ENCODE data around the gene HSPB8.

HSPB8 gene

DNA sequence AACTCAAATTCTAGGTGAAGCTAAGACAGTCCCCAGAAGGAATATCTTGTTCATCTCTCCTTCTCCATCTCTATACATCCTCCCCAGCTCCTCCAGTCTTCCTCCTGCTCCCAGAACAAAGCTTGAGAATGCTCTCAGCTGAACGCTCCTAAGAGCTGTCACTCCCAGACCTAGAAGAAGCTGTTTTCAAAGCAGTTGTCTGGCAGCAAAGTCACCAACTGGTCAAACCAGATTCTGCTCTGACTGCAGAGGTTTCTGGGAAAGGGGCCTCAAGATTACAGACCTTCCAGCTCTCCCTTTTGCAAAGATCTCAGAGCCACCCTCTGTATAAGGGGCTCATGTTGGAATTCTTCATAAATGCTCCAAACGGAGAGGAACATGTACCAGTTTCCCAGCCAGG lies 9.6 kb upstream of the HSPB8 start:
- DNase-seq (ENCODE audit: low read depth in 2 of 2) = no peak

DNA sequence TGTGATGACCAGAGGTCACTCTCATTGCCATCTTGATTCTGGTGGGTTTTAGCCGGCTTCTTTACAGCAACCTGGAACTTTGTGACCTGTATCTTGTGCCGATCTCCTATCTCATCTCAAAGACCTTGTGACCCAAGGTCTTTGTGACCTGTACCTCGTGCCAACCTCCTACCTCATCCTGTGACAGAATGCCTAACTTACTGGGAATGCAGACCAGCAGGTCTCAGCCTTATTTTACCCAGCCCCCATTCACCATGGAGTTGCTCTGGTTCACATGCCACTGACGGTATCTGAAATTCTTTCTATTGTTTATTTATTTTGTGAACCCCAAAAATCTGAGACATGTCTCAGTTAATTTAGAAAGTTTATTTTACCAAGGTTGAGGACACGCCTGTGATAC lies 7.4 kb upstream of the HSPB8 start:
- DNase-seq (ENCODE audit: low read depth in 2 of 2) = no peak

DNA sequence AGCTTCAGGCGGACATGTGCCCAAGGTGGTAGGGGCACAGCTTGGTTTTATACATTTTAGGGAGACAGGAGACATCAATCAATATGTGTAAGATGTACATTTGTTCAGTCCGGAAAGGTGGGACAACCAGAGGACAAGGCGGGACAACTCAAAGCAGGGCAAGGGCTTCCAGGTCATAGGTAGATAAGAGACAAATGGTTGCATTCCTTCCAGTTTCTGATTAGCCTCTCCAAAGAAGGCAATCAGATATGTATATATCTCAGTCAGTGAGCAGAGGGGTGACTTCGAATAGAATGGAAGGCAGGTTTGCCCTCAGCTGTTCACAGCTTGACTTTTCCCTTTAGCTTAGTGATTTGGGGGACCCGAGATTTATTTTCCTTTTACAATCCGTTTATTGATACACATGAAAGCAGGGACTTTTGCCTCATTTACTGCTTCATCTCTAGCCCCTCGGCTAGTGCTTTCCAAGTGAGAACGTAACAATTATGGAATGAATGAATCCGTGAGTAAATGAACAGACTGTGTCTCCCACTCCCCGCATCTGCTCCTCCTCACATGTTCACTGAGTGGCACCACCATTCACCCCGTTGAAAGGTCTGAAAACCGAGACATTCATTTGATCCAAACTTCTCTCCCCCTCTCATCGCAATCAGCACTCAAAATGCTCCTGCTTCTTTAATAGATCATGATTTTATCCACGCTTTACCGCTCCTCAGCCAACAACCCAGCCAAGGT lies 6.9 kb upstream of the HSPB8 start:
- DNase-seq (ENCODE audit: low read depth in 2 of 2) = no peak

DNA sequence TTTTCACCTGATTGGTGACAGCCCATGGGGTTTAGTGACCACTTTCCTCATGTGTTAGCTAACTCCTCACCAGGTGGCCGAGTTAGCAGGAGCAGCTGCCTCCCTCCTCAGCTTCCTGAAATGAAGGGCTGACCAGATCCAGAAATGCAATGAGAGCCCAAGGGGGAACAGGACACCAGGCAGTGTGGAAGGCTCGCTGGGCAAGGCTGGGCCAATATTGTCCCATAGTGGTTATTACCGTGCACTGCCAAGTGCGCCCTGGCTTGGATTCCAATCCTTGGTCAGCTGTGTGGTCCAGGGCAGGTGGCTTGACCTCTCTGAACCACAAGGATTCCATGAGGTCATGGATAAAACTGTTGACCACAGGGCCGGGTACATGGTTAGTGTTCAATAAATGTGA lies 3.6 kb upstream of the HSPB8 start:
- DNase-seq (ENCODE audit: low read depth in 2 of 2) = no peak

DNA sequence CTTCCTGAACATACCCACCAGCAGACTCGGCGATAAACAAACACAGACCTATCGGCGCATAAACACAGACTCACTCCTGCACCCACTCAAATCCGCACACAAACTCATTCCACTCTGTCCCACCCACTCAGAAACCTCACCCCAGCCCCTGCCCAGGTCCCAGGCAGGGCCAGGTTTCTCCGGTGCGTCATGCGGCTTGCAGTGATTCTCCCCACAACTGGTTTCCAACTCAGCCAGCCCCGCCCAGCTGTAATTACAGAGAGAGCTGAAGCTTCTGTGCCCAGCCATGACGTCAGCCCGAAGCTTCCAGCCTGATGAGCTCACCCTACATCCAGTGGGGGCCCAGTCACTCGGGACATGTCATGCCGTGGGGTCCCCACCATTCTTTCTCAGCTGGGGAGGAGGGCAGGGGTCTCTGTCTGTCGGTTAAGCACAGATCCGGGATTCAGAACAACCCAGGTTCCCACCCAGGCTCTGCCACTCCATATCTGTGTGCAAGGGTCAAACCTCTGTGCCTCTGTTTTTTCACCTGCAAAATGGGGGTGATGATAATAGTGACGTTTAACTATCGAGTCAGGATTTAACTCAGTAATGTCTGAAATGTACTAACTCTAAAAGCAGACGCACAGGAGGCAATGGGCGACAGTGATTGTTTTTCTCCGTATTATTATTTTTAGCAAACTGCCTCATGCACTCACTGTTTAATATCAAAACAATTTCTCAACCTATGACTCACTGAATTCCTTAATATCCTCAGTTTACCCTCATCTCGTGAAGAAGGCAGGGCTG lies 2.3 kb upstream of the HSPB8 start:
- peak; percentile 60 to 67 for DNase-seq (ENCODE audit: low read depth in 2 of 2)

DNA sequence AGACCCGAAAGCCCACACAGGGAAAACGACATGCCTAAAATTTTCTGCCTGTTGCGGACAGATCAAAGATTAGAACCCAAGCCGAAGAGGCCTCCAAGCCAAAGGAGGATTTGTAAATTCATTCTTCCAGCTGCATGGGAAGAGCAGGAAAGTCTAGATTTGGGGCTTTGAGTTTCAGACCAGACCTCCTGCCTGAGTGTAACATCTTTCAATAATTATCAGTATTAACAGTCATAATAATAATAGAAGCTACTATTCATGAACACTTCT lies 1.7 kb upstream of the HSPB8 start:
- DNase-seq (ENCODE audit: low read depth in 2 of 2) = no peak

DNA sequence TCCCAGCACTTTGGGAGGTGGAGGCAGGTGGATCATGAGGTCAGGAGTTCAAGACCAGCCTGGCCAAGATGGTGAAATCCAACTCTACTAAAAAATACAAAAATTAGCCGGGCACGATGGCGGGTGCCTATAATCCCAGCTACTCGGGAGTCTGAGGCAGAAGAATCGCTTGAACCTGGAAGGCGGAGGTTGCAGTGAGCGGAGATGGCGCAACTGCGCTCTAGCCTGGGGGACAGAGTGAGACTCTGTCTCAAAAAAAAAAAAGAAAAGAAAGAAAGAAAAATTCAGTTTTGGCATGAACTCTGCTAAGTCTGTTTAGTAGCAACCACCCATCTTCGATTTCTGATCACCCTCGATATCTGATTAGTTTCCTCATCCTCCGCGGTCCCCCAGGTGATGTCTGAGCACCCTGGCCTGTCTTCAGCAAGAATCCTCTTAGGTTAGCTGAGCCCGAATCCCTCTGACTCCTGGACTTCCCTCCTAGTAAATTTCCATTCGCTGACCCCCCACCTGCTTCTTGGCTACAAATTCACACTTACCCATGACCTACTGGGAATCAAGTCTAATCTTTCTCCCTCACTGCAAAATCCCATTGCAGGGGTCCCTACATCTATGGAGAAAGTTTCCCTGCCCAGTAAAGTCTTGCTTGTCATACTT lies 879 bp upstream of the HSPB8 start:
- no peak for DNase-seq (ENCODE audit: low read depth in 2 of 2)

DNA sequence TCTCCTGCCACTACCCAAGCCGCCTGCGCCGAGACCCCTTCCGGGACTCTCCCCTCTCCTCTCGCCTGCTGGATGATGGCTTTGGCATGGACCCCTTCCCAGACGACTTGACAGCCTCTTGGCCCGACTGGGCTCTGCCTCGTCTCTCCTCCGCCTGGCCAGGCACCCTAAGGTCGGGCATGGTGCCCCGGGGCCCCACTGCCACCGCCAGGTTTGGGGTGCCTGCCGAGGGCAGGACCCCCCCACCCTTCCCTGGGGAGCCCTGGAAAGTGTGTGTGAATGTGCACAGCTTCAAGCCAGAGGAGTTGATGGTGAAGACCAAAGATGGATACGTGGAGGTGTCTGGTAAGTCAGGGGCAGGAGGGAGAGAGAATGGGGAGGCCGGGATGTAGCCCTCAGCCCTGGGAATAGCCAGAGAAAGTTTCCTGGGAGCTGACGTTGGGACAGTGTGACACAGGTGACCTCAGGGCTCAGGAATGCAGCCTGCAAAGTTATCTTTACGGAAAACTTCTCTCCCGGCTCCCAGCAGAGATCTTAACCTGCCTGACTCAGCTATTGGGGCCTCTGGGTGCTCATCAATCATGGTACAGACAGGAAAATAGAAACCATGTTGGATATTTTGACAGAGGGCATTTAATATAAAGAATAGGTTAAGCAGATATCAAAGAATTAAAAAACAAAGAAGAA lies 747 bp downstream of the HSPB8 start:
- peak; percentile 36 to 40 for DNase-seq (ENCODE audit: low read depth in 2 of 2)

DNA sequence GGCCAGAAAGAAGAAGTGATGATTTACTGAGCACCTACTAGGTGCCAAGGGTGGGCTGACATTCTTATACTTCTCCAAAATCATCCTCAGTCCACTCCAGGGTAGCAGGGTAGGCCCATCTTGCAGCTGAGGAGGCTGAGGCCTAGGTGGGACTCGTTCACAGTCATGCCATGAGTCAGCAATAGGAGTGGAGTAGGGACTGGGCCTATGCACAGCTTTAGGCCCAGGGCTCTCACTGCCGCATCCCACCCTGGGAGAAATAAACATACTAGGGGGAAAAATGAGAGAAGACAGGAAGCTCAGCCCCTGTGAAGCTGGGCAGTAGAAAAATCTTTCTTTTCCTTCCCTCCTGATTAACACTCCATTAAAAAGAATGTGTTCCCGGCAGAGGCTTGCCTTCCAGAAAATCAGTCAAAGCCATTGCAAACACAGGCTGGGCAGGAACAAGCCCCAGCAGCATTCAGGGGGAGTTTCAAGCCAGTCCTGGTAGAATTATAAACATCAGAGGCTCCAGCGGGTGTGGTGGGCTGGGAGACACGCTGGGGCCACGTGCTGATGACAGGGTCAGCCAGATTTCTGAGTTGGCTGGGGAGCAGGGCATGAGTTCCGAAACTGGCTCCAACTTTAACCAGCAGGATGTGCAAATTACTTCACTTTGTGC lies 1.8 kb downstream of the HSPB8 start:
- peak; percentile 14 to 19 for DNase-seq (ENCODE audit: low read depth in 2 of 2)

DNA sequence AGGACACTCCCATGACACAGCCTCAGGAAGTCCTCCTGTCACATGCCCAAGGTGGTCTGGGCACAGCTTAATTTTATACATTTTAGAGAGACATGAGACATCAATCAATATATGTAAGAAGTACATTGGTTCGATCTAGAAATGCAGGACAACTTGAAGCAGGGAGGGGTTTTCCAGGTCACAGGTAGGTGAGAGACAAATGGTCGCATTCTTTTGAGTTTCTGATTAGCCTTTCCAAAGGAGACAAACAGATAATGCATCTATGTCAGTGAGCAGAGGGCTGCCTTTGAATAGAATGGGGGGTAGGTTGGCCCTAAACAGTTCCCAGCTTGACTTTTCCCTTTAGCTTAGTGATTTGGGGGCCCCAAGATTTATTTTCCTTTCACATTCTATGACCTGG lies 2.5 kb downstream of the HSPB8 start:
- no peak for DNase-seq (ENCODE audit: low read depth in 2 of 2)

DNA sequence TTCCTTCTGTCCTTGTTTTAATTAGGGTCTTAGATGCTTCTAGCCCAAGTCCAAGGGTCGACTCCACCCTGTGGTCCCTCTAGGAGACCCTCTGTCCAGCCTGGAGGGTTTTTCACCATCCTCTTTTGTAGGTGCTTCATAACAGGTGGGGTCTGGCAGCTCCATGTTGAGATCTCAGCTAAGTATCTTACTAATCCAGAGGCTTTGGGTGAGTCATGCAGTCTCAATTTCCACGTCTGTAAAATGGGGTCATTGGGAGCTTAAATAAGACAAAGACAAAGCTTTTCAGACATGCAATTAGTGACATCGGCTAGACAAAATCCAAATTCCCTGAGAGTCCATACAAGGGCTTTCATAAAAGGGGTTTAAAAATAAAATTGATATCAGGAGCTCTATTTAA lies 3.2 kb downstream of the HSPB8 start:
- no peak for DNase-seq (ENCODE audit: low read depth in 2 of 2)

DNA sequence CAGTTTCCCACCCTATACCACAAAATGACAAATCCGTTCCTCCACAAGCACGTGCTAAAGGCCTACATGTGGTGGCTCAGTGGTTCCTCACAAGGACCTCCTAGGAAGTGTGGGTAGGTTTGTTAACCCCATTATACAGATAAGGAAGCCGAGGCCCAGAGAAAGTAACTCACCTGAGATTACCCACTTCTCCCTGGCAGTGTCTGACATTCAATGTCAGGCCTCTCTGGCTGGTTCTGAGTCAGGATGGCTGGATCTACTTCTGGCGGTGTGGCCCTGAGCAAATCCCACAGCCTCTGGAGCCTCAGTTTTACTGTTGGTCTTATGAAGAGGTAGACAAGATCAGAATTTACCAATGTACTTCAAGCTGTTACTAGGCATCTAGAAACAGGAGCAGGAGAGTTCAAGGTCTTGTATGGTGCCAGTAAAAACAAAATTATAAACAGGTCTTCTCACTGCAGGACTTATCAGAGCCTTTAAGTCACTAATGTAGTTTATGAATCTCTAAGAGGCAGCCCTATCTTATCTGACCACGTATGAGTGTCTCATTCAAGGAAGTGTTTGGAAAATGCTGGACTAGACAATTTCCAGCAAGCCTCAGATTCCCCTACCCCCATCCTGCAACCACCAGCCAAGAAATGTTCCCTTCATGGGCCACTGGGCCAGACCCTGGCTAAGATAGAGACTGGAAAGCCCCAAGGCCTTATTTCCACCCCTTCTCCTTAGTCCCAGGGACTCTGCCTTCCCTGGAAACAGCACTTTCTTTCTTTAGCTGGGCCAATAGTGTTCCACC lies 4.2 kb downstream of the HSPB8 start:
- no peak for DNase-seq (ENCODE audit: low read depth in 2 of 2)

DNA sequence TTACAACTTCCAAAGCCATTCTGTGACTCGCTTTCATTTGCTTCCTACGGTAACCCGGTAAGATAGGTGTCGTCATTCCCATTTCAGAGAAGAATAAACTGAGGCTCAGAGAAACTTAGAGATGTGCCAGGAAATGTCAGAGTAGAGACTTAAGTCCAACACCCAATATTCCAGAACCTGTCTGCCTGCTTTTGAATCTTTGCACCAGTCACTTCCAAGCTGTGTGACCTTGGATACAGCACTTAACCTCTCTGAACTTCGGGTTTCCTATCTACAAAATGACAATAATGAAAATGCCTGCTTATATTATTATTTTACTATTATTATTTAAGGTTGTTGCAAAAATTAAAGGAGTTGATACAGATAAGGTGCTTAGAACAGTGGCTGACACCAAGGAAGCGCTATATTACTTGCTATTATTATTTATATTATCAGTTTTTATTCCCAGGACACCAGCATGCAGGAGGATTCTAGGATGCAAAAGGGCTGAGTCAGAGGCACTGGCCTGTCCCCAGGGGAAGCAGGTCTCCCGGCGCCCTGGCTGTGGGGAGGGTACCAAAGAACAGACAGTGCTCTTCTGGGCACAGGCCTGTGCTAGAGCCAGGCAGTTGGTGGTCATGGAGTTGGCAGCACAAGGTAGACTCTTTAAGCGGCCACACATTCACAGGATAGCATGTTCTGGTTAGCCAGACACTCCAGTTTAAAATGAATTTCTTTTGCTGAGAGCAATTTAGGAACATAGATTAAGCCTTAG lies 5.4 kb downstream of the HSPB8 start:
- DNase-seq (ENCODE audit: low read depth in 2 of 2) = no peak

DNA sequence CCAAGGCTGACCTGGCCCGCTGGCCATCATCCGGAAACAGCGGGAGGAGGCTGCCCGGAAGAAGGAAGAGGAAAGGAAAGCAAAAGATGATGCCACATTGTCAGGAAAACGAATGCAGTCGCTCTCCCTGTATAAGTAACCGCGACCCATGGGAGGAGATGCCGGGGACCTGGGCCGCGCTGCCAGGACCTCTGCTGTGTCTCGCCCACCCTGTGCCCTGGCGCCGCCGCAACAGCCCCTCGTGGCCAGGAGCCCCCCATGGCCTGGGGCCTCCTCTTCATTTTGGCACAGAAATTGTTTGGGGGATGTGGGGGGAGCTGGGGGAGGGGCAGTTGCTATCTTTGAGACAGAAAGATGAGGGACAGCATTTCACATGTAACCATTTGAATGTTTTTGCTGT lies 16.5 kb downstream of the HSPB8 start:
- DNase-seq (ENCODE audit: low read depth in 2 of 2) = no peak

DNA sequence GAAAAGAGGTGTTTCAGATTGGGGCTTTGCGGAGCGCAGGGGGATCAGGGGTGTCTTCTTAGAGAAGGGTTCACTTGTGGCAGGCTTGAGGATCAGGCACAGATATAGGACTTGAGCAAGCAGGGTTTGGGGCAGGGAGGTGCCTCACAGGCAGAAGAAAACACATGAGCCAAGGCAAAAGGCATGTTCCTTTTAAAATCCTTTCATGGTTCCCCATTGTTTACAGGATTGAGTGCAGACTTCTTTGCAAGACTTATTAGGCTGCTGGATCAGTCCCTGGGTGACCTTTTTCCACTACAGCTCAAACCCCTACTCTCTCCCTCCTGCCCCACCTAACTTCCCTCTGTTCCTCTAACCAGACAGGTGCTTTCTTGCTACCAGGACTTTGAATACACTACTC lies 19.7 kb downstream of the HSPB8 start:
- DNase-seq (ENCODE audit: low read depth in 2 of 2) = no peak

DNA sequence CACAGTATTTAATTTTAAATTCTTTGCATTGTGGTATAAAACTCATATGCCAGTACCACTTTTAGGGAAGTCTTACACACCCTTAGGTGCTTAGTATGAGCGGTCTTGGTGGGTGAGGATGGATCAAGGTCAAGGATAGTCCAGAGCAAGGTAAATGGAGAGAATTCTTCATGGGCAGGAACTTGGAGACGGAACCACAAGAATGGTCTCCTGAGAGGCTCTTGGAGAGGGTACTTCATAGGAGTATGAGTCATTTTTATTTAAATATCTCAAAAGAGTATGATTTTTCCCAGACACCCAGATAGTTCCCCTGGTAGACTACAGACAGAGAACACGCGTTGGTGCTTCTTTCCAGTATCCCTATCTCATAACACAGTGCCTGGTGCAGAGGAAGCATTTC lies 21.9 kb downstream of the HSPB8 start:
- no peak for DNase-seq (ENCODE audit: low read depth in 2 of 2)

DNA sequence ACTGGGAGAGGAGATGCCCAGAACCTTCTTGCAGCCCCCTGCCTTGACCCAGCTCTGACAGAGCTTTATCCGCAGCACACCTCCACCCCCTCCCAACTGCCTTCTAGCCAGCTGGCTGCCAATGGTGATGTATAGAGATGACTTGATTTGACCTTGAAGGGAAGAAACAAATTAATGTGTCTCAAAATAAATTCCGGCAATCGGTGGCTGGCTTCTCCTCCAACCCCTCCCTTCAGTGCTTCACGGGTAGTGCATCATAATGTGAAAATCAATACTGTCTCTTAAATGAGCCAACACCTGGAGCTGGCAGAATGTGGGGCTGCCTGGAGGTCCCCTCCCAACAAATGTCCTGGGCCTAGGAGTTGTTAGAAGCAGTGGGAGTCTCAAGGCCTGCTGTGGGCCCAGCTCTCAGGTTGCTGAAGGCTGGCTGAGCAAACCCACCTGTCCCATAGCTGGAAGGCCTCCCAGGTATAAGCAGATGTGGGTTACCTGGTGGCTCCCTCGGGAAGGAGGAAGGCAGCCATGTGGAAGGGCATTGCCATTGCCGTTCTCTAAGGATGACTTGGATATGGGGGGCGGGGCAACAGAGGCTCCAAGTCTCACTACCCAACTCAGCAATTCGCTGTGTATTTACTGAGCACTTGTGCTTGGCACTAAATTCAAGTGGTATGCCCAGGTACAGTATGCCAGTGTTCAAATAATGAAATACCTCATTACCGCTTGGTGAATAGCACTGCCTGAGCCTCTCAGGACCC lies 23.2 kb downstream of the HSPB8 start:
- DNase-seq (ENCODE audit: low read depth in 2 of 2) = no peak

DNA sequence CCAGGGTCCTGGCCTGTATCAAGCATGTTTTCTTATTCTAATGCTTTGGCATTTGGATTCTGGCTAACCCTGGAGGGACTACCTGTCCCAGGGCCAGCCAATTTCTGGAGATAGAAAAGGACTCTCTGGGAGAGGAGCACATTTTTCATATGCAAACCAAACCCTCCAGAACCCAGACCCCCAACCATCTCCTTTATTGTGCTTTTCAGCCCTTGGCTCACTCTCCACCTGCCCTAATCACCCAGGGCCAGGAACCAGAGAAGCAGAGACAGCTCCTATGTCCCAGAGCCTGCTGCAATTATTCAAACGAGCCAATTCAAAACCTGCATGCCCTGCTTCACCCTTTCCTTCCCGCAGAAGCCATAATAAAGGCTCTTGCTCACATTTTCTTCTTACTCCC lies 23.8 kb downstream of the HSPB8 start:
- DNase-seq (ENCODE audit: low read depth in 2 of 2) = no peak

DNA sequence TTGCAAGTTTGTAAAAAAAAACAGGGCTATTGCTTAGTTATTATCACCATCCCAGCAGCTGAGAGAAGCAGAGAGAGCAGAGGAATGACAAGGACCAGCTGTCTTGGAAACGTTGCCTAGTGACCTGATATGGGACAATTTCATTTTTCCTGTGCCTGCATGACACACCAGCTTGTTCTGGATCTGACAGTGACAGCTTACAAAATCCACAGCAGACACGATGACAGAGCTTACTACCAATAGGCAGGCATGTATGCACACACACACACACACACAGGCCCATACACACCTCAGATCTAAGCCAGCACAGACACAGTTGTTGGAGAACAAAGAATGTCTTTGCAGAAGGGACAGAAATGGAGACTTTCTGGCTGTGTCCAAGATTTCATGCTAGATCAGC lies 25.4 kb downstream of the HSPB8 start:
- no peak for DNase-seq (ENCODE audit: low read depth in 2 of 2)

Data from fibroblast of skin of left quadriceps (primary cell).